ENCODE results near the gene PRMT3. TPM values are rescaled to one million over a fixed set of nuclear protein-coding genes. Genes with fewer than 3 reads are reported as not detected.

The PRMT3 gene
- total RNA-seq, 1 experiment from 2014 or later, result 22.6 TPM

DNA sequence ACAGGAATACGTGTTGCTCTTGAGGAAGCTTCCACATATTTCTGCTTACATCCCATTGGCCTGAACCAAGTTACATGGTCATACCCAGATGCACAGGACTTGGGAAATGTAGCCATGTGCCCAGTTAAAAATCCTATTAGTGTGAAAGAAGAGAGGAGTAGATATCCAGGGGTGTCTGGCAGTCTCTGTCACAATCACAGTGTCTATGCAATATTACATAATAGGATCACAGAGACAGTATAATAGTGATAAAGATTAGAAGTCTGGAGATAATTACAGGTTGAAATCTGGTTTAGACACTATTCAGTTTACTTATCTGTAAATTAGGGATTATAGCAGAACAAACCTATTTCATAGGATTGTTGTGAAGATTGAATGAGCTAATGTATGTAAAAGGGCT lies 149.3 kb downstream of the PRMT3 start:
- H4K91ac ChIP-seq (ENCODE audit: insufficient read length, low read depth, low read length), result no peak overlapping the region
- Mint-ChIP-seq H3K9me3 (peaks cover 21 to 24% of the 10 kb centered on the region in 2 experiments), H3K4me3 (no peak overlapping the region)

More for the DNA sequence above, 149.3 kb downstream of the PRMT3 start:
- H3K27ac Mint-ChIP-seq, result no peak overlapping the region
- Histone ChIP-seq H2BK20ac (ENCODE audit: low read depth, low read length, poor library complexity, severe bottlenecking) (no peak overlapping the region), H3K56ac (ENCODE audit: insufficient read length, low read depth, low read length) (no peak overlapping the region), H2AK5ac (ENCODE audit: insufficient read length, low read length) (no peak overlapping the region), H3K4ac (ENCODE audit: low read depth, low read length) (no peak overlapping the region), H4K20me1 (ENCODE audit: control insufficient read depth, insufficient read depth, insufficient read length) (no peaks in the 10 kb centered on the region), H3K79me2 (ENCODE audit: insufficient read depth, low read length) (no peaks in the 10 kb centered on the region), H3K4me1 (ENCODE audit: insufficient read depth, low read length) (no peaks in the 10 kb centered on the region), H3K4me2 (ENCODE audit: insufficient read depth, insufficient read length, low read length) (no peak overlapping the region), H4K8ac (replicated peaks; ENCODE audit: insufficient read length, low read depth, low read length) (no peak overlapping the region), H2BK5ac (ENCODE audit: insufficient read length, low read length) (no peak overlapping the region), H2AFZ (ENCODE audit: low read length) (no peak overlapping the region), H3K9me3 (ENCODE audit: control insufficient read depth, low read depth, low read length) (no peaks in the 10 kb centered on the region), H3K23me2 (ENCODE audit: insufficient read length, low read depth, low read length, poor library complexity, severe bottlenecking) (no peaks in the 10 kb centered on the region), H3K27ac (ENCODE audit: insufficient read length, low read depth, low read length) (no peak overlapping the region), H3K27me3 (ENCODE audit: insufficient read depth, low read length) (no peaks in the 10 kb centered on the region), H2BK12ac (ENCODE audit: insufficient read length, low read depth, low read length) (no peak overlapping the region), H3K23ac (ENCODE audit: insufficient read length, low read depth, low read length) (no peak overlapping the region), H3T11ph (ENCODE audit: low read length) (no peak overlapping the region), H2BK120ac (ENCODE audit: low read depth, low read length, poor library complexity, severe bottlenecking) (no peak overlapping the region), H3K79me1 (ENCODE audit: insufficient read depth, low read depth, low read length, poor library complexity, severe bottlenecking) (no peaks in the 10 kb centered on the region), H3K18ac (ENCODE audit: insufficient read length, low read depth, low read length) (no peak overlapping the region), H4K5ac (ENCODE audit: insufficient read length, low read depth, low read length) (no peak overlapping the region), H3K9ac (ENCODE audit: extremely low read depth, insufficient read length, low read length) (no peak overlapping the region), H3K14ac (ENCODE audit: insufficient read depth, low read length) (no peak overlapping the region), H2BK15ac (ENCODE audit: low read depth, low read length) (no peak overlapping the region)
- WGBS (ENCODE audit: extremely low coverage, insufficient read length, low lambda C conversion rate), result no CpG with 5 or more reads among the region's 1 CpG
- peaks cover 4% of the 10 kb centered on the region for H3K27me3 Mint-ChIP-seq (ENCODE audit: low read depth)
- peaks cover 14 to 30% (median 14%) of the 10 kb centered on the region in 3 experiments for H3K36me3 Mint-ChIP-seq (ENCODE audit: insufficient read depth in 1 of 3, low read depth in 3 of 3)
- H3K4me1 Mint-ChIP-seq, result peaks cover 10 to 19% of the 10 kb centered on the region in 2 experiments
- TF ChIP-seq, protein P1, sequence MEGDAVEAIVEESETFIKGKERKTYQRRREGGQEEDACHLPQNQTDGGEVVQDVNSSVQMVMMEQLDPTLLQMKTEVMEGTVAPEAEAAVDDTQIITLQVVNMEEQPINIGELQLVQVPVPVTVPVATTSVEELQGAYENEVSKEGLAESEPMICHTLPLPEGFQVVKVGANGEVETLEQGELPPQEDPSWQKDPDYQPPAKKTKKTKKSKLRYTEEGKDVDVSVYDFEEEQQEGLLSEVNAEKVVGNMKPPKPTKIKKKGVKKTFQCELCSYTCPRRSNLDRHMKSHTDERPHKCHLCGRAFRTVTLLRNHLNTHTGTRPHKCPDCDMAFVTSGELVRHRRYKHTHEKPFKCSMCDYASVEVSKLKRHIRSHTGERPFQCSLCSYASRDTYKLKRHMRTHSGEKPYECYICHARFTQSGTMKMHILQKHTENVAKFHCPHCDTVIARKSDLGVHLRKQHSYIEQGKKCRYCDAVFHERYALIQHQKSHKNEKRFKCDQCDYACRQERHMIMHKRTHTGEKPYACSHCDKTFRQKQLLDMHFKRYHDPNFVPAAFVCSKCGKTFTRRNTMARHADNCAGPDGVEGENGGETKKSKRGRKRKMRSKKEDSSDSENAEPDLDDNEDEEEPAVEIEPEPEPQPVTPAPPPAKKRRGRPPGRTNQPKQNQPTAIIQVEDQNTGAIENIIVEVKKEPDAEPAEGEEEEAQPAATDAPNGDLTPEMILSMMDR (conservative IDR thresholded peaks at IDR 0.05), result no peak
- no peak for DNase-seq
